Skeletal muscle satellite cell (primary cell): ENCODE data around the gene DZIP1L.

Experiments
- H3K27me3 ChIP-seq: 2 replicates; pipeline ENCODE4 v1.7.0; 2013; ENCODE audit warnings: low read length; ENCODE audit not compliant: control insufficient read depth, insufficient read depth
- H3K36me3 ChIP-seq: 2 replicates; pipeline ENCODE4 v1.7.0; 2013; ENCODE audit warnings: mild to moderate bottlenecking, control low read depth, low read length; ENCODE audit not compliant: insufficient read depth
- H3K4me1 ChIP-seq: 2 replicates; pipeline ENCODE4 v1.7.0; 2013; ENCODE audit warnings: low read length; ENCODE audit not compliant: control insufficient read depth, insufficient read depth
- H3K4me2 ChIP-seq: 2 replicates; pipeline ENCODE4 v1.7.0; 2013; ENCODE audit warnings: mild to moderate bottlenecking, low read length
- H3K4me3 ChIP-seq: 2 replicates; pipeline ENCODE4 v1.7.0; 2013; ENCODE audit warnings: low read length
- H3K9ac ChIP-seq: 2 replicates; pipeline ENCODE4 v1.7.0; 2013; ENCODE audit warnings: mild to moderate bottlenecking, low read depth, low read length, moderate library complexity
- H3K9me3 ChIP-seq: replicated peaks from 2 replicates; pipeline ENCODE4 v1.7.0; 2013; ENCODE audit warnings: mild to moderate bottlenecking, control low read depth, low read length

Gene DZIP1L

GRCh38 chr3:138046955-138047354, 68.5 kb downstream of the DZIP1L start:
- H3K36me3 ChIP-seq, result peaks cover 11% of the 10 kb centered on the region
- no peak overlapping the region for H3K9ac ChIP-seq
- H3K4me2 ChIP-seq, result no peak overlapping the region
- no peak overlapping the region for H3K4me3 ChIP-seq
- H3K9me3 ChIP-seq, result no peaks in the 10 kb centered on the region
- peaks cover 39% of the 10 kb centered on the region for H3K4me1 ChIP-seq
- H3K27me3 ChIP-seq, result no peaks in the 10 kb centered on the region

- H3K4me3 ChIP-seq, result no peak overlapping the region
- peaks cover 43% of the 10 kb centered on the region for H3K4me1 ChIP-seq
- peaks cover 11% of the 10 kb centered on the region for H3K36me3 ChIP-seq
- H3K9me3 ChIP-seq, result no peaks in the 10 kb centered on the region
- no peaks in the 10 kb centered on the region for H3K27me3 ChIP-seq
- no peak overlapping the region for H3K4me2 ChIP-seq
- H3K9ac ChIP-seq, result no peak overlapping the region
Observed at GRCh38 chr3:138046085-138046484, 69.3 kb downstream of the DZIP1L start.

DNA sequence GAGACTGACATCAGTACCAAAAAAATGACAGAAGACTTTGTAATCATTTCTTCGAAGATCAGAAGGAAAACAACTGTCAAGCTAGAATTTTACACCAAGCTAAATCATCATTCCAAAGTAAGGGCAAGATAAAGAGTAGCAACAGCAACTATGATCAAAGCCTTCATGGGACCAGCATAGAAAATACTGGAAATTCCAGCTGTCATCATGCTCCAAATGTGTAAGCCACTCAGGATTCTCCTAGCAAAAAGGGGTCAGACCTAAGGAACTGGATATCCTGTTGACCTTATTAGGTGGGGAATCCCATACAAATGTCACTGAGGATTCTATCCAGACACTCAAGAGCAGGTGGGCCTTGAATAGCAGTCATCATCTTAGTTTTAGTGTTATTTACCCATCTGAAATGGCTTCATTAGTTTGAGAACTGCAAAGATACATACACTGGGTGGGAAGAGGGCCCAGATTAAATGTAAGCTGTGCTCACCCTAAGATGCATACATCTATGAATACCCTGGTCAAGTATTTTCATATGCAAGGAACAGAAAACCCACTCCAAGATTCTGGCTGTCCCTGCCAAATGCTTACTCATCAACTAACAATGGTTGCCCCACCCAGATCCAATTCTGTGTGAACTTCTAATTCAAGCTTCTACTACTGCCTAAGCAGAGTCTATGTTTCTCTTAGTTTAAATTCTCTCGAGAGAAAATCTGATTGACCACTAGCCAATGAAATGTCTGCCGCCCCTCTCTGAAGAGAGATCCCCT, 72.0 kb downstream of the DZIP1L start:
- Histone ChIP-seq H3K27me3 (no peaks in the 10 kb centered on the region), H3K4me3 (peak overlapping the region; percentile 34), H3K4me2 (peak overlapping the region; percentile 53), H3K9ac (peak overlapping the region; percentile 56), H3K36me3 (peaks cover 6% of the 10 kb centered on the region), H3K9me3 (no peaks in the 10 kb centered on the region), H3K4me1 (peaks cover 30% of the 10 kb centered on the region)

- no peak overlapping the region for H3K9ac ChIP-seq
- H3K36me3 ChIP-seq, result peaks cover 5% of the 10 kb centered on the region
- no peaks in the 10 kb centered on the region for H3K9me3 ChIP-seq
- H3K27me3 ChIP-seq, result no peaks in the 10 kb centered on the region
- peaks cover 30% of the 10 kb centered on the region for H3K4me1 ChIP-seq
- no peak overlapping the region for H3K4me2 ChIP-seq
- H3K4me3 ChIP-seq, result no peak overlapping the region
Observed at GRCh38 chr3:138042043-138042442, 73.4 kb downstream of the DZIP1L start.

GRCh38 chr3:138038725-138039462, 76.5 kb downstream of the DZIP1L start:
- H3K4me3 ChIP-seq, result no peak overlapping the region
- H3K9me3 ChIP-seq, result no peaks in the 10 kb centered on the region
- H3K4me2 ChIP-seq, result no peak overlapping the region
- no peak overlapping the region for H3K9ac ChIP-seq
- H3K27me3 ChIP-seq, result no peaks in the 10 kb centered on the region
- no peaks in the 10 kb centered on the region for H3K36me3 ChIP-seq
- H3K4me1 ChIP-seq, result peaks cover 24% of the 10 kb centered on the region

- Histone ChIP-seq H3K4me1 (peaks cover under 1% of the 10 kb centered on the region), H3K9me3 (no peaks in the 10 kb centered on the region), H3K27me3 (no peaks in the 10 kb centered on the region), H3K4me3 (no peak overlapping the region), H3K36me3 (no peaks in the 10 kb centered on the region), H3K4me2 (no peak overlapping the region), H3K9ac (no peak overlapping the region)
Observed at GRCh38 chr3:138036572-138036971, 78.8 kb downstream of the DZIP1L start.

- Histone ChIP-seq H3K4me3 (no peak overlapping the region), H3K9ac (no peak overlapping the region), H3K36me3 (peaks cover 6% of the 10 kb centered on the region), H3K27me3 (no peaks in the 10 kb centered on the region), H3K4me1 (no peaks in the 10 kb centered on the region), H3K9me3 (no peaks in the 10 kb centered on the region), H3K4me2 (no peak overlapping the region)
Observed at GRCh38 chr3:138034918-138035317, 80.5 kb downstream of the DZIP1L start.

GRCh38 chr3:138033202-138033691, 82.2 kb downstream of the DZIP1L start:
- peaks cover 12% of the 10 kb centered on the region for H3K36me3 ChIP-seq
- H3K27me3 ChIP-seq, result no peaks in the 10 kb centered on the region
- H3K4me1 ChIP-seq, result no peaks in the 10 kb centered on the region
- no peak overlapping the region for H3K9ac ChIP-seq
- no peak overlapping the region for H3K4me2 ChIP-seq
- H3K9me3 ChIP-seq, result no peaks in the 10 kb centered on the region
- no peak overlapping the region for H3K4me3 ChIP-seq

- H3K4me3 ChIP-seq, result no peak overlapping the region
Observed at GRCh38 chr3:138032567-138032966, 82.8 kb downstream of the DZIP1L start.

GRCh38 chr3:138031536-138031935, 83.9 kb downstream of the DZIP1L start:
- H3K4me2 ChIP-seq, result no peak overlapping the region
- no peaks in the 10 kb centered on the region for H3K27me3 ChIP-seq
- no peaks in the 10 kb centered on the region for H3K9me3 ChIP-seq
- H3K4me1 ChIP-seq, result no peaks in the 10 kb centered on the region
- H3K36me3 ChIP-seq, result peaks cover 12% of the 10 kb centered on the region
- no peak overlapping the region for H3K9ac ChIP-seq
- no peak overlapping the region for H3K4me3 ChIP-seq

More at GRCh38 chr3:138032567-138032966, 82.8 kb downstream of the DZIP1L start:
- Histone ChIP-seq H3K9me3 (no peaks in the 10 kb centered on the region), H3K9ac (no peak overlapping the region), H3K36me3 (peaks cover 12% of the 10 kb centered on the region), H3K4me1 (no peaks in the 10 kb centered on the region), H3K4me2 (no peak overlapping the region), H3K27me3 (no peaks in the 10 kb centered on the region)

GRCh38 chr3:138030734-138031280, 84.6 kb downstream of the DZIP1L start:
- H3K4me3 ChIP-seq, result no peak overlapping the region
- no peak overlapping the region for H3K9ac ChIP-seq
- no peaks in the 10 kb centered on the region for H3K27me3 ChIP-seq
- H3K9me3 ChIP-seq, result no peaks in the 10 kb centered on the region
- no peak overlapping the region for H3K4me2 ChIP-seq
- peaks cover 12% of the 10 kb centered on the region for H3K36me3 ChIP-seq
- H3K4me1 ChIP-seq, result no peaks in the 10 kb centered on the region
